Measurements from ENCODE around the gene C19orf47. TPM values are rescaled to one million over a fixed set of nuclear protein-coding genes. Genes with fewer than 3 reads are reported as not detected.

The C19orf47 gene
- total RNA-seq, 2 experiments from 2014 or later: 18.3 to 20.8 TPM

DNA sequence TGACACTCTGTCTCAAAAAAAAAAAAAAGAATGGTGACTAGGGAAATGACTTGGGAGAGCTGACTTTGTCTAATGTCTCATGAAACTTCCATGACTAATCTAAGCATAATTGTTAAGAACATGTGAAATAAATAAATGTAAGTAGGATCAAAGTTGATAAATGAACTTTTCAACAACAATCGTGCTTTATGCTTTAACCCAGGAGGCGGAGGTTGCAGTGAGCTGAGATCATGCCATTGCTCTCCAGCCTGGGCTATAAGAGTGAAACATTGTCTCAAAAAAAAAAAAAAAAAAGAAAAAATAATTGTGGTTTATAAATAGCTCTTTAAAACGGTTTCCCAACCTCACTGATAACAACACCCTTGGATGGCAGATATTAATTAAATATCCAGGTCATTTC, 50.2 kb downstream of the C19orf47 start:
- Mint-ChIP-seq H3K9me3 (no peaks in the 10 kb centered on the region), H3K27me3 (no peaks in the 10 kb centered on the region), H3K36me3 (no peaks in the 10 kb centered on the region), H3K4me1 (ENCODE audit: low read depth) (no peaks in the 10 kb centered on the region), H3K27ac (no peak overlapping the region), H3K4me3 (no peak overlapping the region)
- ChIA-PET POLR2A (no interaction called here), CTCF (interaction anchor here (0.6 kb wide), 1 partner anchor 8 kb away, joined by 3 read pairs; no protein-coding TSS in a partner anchor)
- intact Hi-C loops (cut with micrococcal nuclease): no loop called here
- DNase-seq: no peak

GRCh38 chr19:40294560-40294959, 53.6 kb downstream of the C19orf47 start:
- CTCF ChIA-PET: interaction anchor here (2.4 kb wide), 1 partner anchor 10 kb away, joined by 11 read pairs; no protein-coding TSS in a partner anchor
- H3K36me3 Mint-ChIP-seq: no peaks in the 10 kb centered on the region
- DNase-seq: no peak
- intact Hi-C loops (cut with micrococcal nuclease): no loop called here
- no peaks in the 10 kb centered on the region for H3K4me1 Mint-ChIP-seq (ENCODE audit: low read depth)
- H3K27me3 Mint-ChIP-seq: no peaks in the 10 kb centered on the region
- no peaks in the 10 kb centered on the region for H3K9me3 Mint-ChIP-seq
- no peak overlapping the region for H3K27ac Mint-ChIP-seq
- no peak overlapping the region for H3K4me3 Mint-ChIP-seq
- POLR2A ChIA-PET: no interaction called here

DNA sequence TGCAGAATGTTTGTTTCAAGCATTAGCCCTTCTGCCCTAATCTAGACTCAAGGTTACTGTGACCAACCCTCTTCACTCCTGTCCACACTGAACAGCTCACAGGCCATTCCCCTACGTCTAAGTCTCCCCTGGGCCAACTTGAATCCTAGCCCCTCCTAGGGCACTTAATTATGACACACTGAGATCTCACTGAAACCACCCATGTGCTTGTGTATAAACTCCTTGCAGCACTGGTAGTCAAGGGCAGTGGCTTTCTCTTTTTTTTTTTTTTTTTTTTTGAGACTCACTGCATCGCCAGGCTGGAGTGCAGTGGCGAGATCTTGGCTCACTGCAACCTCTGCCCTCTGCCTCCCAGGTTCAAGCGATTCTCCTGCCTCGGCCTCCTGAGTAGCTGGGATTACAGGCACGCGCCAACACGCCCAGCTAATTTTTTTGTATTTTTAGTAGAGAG, 61.2 kb downstream of the C19orf47 start:
- intact Hi-C loops (cut with micrococcal nuclease): loop anchor here (5.0 to 10.0 kb wide), 3 partner anchors 142 to 315 kb away; partner anchors contain the start of genes LTBP4 and ZNF546
- DNase-seq: no peak
- Mint-ChIP-seq H3K27me3 (no peaks in the 10 kb centered on the region), H3K4me1 (ENCODE audit: low read depth) (peaks cover 31% of the 10 kb centered on the region), H3K4me3 (peak overlapping the region; percentile 31), H3K9me3 (no peaks in the 10 kb centered on the region), H3K36me3 (no peaks in the 10 kb centered on the region), H3K27ac (peak overlapping the region; percentile 82)
- ChIA-PET CTCF (no interaction called here), POLR2A (no interaction called here)

GRCh38 chr19:40286235-40286970, 61.8 kb downstream of the C19orf47 start:
- Mint-ChIP-seq H3K27ac (peak overlapping the region; percentile 99), H3K4me1 (ENCODE audit: low read depth) (peaks cover 35% of the 10 kb centered on the region), H3K9me3 (no peaks in the 10 kb centered on the region), H3K4me3 (peak overlapping the region; percentile 32), H3K36me3 (no peaks in the 10 kb centered on the region), H3K27me3 (no peaks in the 10 kb centered on the region)
- CTCF ChIA-PET: interaction anchor here (0.8 to 1.5 kb wide), 2 partner anchors 19 to 443 kb away, joined by 3 read pairs; no protein-coding TSS in a partner anchor
- no peak for DNase-seq
- POLR2A ChIA-PET: no interaction called here
- intact Hi-C loops (cut with micrococcal nuclease): loop anchor here (5.0 to 10.0 kb wide), 3 partner anchors 142 to 316 kb away; partner anchors contain the start of genes LTBP4 and ZNF546

- Mint-ChIP-seq H3K4me3 (peak overlapping the region; percentile 87), H3K4me1 (ENCODE audit: low read depth) (peaks cover 43% of the 10 kb centered on the region), H3K9me3 (no peaks in the 10 kb centered on the region), H3K27me3 (no peaks in the 10 kb centered on the region), H3K36me3 (no peaks in the 10 kb centered on the region), H3K27ac (peak overlapping the region; percentile 99)
- DNase-seq: peak; percentile 99
- ChIA-PET POLR2A (no interaction called here), CTCF (interaction anchor here (0.8 to 2.1 kb wide), 3 partner anchors 20 to 442 kb away, joined by 3 to 5 read pairs (median 3); no protein-coding TSS in a partner anchor)
- intact Hi-C loops (cut with micrococcal nuclease): loop anchor here (1.0 to 10.0 kb wide), 5 partner anchors 63 to 317 kb away; partner anchors contain the start of genes C19orf47, LTBP4, PLD3 and ZNF546
These were observed 62.6 kb downstream of the C19orf47 start for GRCh38 chr19:40285353-40286234.

GRCh38 chr19:40284501-40285352, 63.5 kb downstream of the C19orf47 start, which contains the start of gene AKT2:
AKT2 (minus strand) TSS chr19:40285345; CDS start chr19:40265267, 20,078 bp downstream.
- DNase-seq: peak; percentile 74
- CTCF ChIA-PET: interaction anchor here (1.5 to 2.1 kb wide), 3 partner anchors 20 to 441 kb away, joined by 3 to 7 read pairs (median 5); no protein-coding TSS in a partner anchor
- H3K36me3 Mint-ChIP-seq: no peaks in the 10 kb centered on the region
- peak within 1 kb of the TSS; percentile 99 for H3K27ac Mint-ChIP-seq
- H3K9me3 Mint-ChIP-seq: no peaks in the 10 kb centered on the region
- no peaks in the 10 kb centered on the region for H3K27me3 Mint-ChIP-seq
- peaks cover 52% of the 10 kb centered on the region for H3K4me1 Mint-ChIP-seq (ENCODE audit: low read depth)
- intact Hi-C loops (cut with micrococcal nuclease): loop anchor here (1.0 to 10.0 kb wide), 5 partner anchors 64 to 318 kb away; partner anchors contain the start of genes C19orf47, LTBP4, PLD3 and ZNF546
- POLR2A ChIA-PET: no interaction called here
- H3K4me3 Mint-ChIP-seq: peak within 1 kb of the TSS; percentile 88

DNA sequence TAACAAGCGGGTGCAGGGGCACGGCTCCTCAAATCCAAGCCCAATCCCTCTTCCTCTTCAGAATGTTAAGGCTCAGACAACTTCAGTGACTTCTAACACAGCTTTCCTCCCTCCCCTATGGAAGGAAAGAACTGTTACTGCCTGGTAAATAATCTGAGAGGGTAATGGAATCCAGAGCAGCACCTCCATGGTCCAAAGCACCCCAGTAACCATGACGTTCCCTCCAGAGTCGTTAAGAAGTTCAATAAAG, 64.0 kb downstream of the C19orf47 start:
- ChIA-PET POLR2A (no interaction called here), CTCF (interaction anchor here (2.1 kb wide), 2 partner anchors 21 to 137 kb away, joined by 5 to 7 read pairs; no protein-coding TSS in a partner anchor)
- intact Hi-C loops (cut with micrococcal nuclease): loop anchor here (10.0 kb wide), 2 partner anchors 139 to 289 kb away; partner anchors contain the start of gene ZNF546
- Mint-ChIP-seq H3K9me3 (no peaks in the 10 kb centered on the region), H3K4me3 (peak overlapping the region; percentile 88), H3K27ac (peak overlapping the region; percentile 93), H3K27me3 (no peaks in the 10 kb centered on the region), H3K4me1 (ENCODE audit: low read depth) (peaks cover 53% of the 10 kb centered on the region), H3K36me3 (no peaks in the 10 kb centered on the region)
- no peak for DNase-seq

DNA sequence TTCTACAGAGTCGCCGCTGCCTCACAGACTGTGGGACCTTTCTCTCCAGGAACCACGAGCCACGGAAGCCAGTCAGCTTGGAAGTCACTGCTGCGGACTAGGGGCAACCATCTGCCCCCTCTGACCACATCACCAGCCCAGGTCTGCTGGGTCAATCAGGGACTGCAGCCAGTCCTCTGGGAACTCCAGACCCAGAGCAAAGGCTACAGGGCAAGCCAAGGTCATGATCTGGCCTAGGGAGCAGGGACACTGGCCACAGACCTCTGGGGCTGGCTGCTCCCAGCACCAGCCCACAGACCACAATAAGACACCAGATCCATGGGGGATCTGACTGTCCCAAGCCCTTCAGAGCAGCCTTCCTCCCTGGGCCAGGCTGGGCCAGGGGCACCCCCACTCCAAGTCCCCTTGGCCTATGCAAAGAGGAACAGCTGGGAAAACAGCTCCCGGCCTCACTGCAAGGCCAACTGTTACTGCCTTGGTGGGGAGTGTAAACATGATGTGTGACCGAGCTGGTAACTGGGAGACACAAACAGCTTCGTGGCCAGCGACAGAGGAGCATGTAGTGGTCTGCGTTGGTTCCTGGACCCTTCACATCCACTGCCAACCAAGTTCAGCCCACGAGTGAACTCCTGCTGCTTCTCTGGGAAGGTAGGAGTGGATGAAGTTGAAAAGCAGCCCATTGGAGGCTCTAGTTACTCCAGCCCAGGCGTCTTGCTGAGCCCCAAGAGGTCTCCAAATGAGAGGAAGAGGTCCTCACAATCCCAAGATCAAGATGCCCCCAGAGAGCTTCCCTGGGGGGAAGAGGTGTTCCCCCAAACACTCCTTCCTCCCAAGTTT, 64.6 kb downstream of the C19orf47 start:
- DNase-seq: no peak
- no peaks in the 10 kb centered on the region for H3K27me3 Mint-ChIP-seq
- ChIA-PET POLR2A (interaction anchor here (0.9 kb wide), 1 partner anchor 182 kb away, joined by 3 read pairs; the partner anchor contains the start of gene BLVRB), CTCF (interaction anchor here (1.2 to 2.1 kb wide), 4 partner anchors 21 to 351 kb away, joined by 4 to 7 read pairs (median 6); no protein-coding TSS in a partner anchor)
- H3K4me1 Mint-ChIP-seq (ENCODE audit: low read depth): peaks cover 55% of the 10 kb centered on the region
- intact Hi-C loops (cut with micrococcal nuclease): loop anchor here (10.0 kb wide), 2 partner anchors 139 to 289 kb away; partner anchors contain the start of gene ZNF546
- H3K36me3 Mint-ChIP-seq: no peaks in the 10 kb centered on the region
- peak overlapping the region; percentile 93 for H3K27ac Mint-ChIP-seq
- H3K9me3 Mint-ChIP-seq: no peaks in the 10 kb centered on the region
- H3K4me3 Mint-ChIP-seq: peak overlapping the region; percentile 88

DNA sequence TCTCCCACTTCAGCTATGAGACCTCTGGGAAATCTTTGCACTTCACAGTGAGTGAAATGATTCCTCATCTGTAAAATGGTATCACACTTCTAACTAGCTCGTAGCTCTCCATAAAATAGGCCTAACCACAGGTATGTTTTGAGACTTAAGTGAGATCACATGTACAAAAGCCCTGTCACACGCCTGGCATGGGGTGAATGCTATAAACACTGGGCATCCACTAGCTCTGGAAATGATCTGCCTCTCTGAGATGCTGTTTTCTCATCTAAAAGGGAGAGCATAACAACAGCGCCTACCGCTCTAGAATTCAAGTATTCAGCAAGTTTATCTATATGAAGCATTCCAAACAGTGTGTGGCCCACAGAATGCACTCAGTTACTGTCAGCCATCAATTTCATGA, 65.3 kb downstream of the C19orf47 start:
- Mint-ChIP-seq H3K4me1 (ENCODE audit: low read depth) (peaks cover 63% of the 10 kb centered on the region), H3K9me3 (no peaks in the 10 kb centered on the region), H3K27me3 (no peaks in the 10 kb centered on the region), H3K27ac (peak overlapping the region; percentile 26), H3K4me3 (no peak overlapping the region), H3K36me3 (no peaks in the 10 kb centered on the region)
- ChIA-PET POLR2A (interaction anchor here (0.9 kb wide), 1 partner anchor 183 kb away, joined by 3 read pairs; the partner anchor contains the start of gene BLVRB), CTCF (interaction anchor here (1.2 to 2.1 kb wide), 3 partner anchors 22 to 352 kb away, joined by 4 to 7 read pairs (median 7); no protein-coding TSS in a partner anchor)
- intact Hi-C loops (cut with micrococcal nuclease): loop anchor here (10.0 kb wide), 2 partner anchors 138 to 288 kb away; partner anchors contain the start of gene ZNF546
- DNase-seq: no peak

DNA sequence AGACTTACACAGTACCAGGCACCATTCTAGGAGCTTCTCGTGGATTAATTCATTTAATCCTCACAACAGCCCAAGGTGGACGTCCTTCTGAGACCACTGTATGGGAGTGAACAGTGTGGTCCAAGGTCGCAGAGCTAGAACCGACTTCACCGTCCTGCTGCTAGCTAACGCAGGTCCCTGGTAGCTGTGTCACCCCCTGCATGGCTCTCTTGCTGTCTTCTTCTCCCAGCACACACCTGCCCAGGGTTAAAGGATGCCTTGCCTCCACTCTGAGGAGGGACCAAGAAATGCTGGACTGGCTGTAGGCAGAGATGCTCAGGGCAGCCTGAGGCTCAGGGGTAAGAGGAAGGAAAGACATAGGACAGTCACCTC, 66.0 kb downstream of the C19orf47 start:
- H3K27me3 Mint-ChIP-seq: no peaks in the 10 kb centered on the region
- DNase-seq: no peak
- intact Hi-C loops (cut with micrococcal nuclease): loop anchor here (10.0 kb wide), 2 partner anchors 137 to 287 kb away; partner anchors contain the start of gene ZNF546
- H3K4me1 Mint-ChIP-seq (ENCODE audit: low read depth): peaks cover 70% of the 10 kb centered on the region
- POLR2A ChIA-PET: no interaction called here
- no peaks in the 10 kb centered on the region for H3K36me3 Mint-ChIP-seq
- H3K4me3 Mint-ChIP-seq: no peak overlapping the region
- no peaks in the 10 kb centered on the region for H3K9me3 Mint-ChIP-seq
- H3K27ac Mint-ChIP-seq: no peak overlapping the region
- CTCF ChIA-PET: interaction anchor here (2.0 kb wide), 1 partner anchor 353 kb away, joined by 7 read pairs; no protein-coding TSS in a partner anchor

Measured in activated CD4-positive, alpha-beta memory T cell treated with anti-CD3 and anti-CD28 coated beads for 36 hours (primary cell).